Measurements from ENCODE around the gene C19orf44.
"Not testable (repeated sequence)": the region's sequence is repeated elsewhere in the genome, so short reads cannot be mapped to it uniquely, and the experiment has no call there.

Gene C19orf44

DNA sequence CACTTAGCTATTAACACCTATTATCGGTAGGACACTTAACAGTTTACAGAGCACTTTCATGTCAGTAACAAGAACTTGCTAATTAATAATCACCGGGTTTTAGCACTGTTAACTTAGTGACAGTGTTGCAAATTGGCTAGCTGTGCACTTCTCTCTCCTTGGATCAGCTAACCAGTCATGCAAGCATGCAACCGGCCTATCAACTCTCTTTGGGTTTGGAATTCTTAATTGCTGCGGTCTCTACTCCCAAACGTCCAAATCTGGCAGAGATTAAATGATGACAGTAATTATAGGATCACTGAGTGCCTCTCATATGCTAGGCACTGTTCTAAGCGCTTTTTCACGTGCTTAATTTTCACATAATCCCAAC, 25.7 kb upstream of the C19orf44 start:
- DNase-seq, result peak; percentile 12

DNA sequence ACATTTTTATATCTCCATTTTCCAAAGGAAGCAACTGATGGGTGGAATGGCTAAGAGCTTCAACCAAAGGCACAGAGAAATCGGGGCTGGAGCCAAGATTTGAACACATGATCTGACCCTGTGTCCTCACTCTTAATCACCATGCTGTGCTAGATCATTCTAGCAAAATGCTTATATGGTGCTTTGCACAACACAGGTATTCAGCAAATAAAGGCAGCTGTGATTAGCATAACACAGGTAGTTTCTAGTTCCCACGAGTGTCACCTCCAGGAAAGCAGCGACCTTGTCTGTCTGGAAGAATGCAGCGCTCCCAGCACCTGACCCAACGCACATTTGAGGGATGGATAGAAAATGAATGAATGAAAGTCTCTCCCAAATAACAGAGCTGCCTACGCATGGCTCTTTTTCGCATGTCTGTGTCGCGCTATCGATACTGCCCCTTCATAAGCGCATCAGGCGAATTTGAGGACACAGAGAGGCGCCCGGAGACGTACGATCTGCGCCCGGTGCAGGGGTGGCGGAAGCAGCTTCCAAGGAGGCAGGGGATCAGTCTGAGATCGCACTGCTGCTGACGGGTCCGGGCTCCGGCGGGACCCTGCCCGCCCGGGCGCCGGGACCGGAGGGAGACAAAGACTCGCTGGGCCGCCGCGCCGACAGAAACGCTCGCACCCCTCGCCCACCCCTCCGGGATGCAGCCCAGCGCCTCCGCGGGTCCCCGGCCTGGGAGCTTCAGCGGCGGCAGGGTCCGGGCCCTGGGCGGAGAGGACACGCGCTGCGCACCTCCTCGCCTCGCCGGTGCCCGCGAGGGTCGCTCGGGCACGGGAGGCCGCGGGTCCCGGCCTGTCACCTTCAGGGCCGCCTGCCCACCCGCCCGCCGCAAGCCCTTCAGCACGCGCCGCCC, 25.0 kb upstream of the C19orf44 start:
- DNase-seq, result peak; percentile 34

DNA sequence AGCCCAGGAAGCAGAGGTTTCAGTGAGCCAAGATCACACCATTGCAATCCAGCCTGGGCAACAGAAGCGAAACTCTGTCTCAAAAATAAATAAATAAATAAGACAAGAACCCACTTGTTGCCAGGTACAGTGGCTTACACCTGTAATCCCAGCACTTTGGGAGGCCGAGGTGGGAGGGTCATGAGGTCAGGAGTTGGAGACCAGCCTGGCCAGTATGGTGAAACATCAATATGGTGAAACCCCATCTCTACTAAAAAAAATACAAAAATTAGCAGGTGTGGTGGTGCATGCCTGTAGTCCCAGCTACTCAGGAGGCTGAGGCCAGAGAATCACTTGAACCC, 23.7 kb upstream of the C19orf44 start:
- DNase-seq, result not testable (repeated sequence)

DNA sequence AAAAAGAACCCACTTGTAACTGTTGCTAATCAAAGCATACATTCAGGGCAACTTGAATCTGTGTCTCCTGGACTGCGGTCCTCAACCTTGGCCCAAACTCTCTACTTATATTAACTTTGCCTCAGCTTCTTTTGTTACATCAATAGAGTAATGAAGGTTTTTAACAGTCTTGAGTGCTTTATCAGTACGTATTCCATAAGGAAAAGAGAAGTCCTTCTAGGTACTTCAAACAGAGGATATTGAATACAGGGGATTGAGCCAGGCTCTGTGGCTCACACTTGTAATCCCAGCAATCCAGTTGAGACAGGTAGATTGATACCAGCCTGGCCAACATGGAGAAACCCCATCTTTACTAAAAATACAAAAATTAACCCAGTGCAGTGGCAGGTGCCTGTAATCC, 23.2 kb upstream of the C19orf44 start:
- DNase-seq, result no peak

DNA sequence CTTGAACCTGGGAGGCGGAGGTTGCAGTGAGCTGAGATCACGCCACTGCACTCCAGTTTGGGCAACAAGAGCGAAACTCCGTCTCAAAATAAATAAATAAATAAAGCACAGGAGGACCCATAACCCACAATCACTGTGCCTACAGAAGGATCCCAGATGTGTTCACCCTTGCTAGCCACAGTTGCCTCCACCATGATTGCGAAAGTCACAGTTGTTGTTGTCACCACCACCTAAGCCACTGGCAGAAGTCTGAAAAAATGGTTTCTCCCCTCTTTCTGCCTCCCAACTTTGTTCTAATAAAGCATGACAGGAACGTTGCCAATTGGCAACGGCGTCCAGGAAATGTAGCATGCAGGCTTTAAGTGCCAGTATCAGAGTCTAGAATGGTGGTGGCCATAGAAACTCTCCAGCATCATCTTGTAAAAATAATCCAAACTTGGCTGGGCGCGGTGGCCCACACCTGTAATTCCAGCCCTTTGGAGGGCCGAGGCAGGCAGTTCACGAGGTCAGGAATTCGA, 22.3 kb upstream of the C19orf44 start:
- DNase-seq, result no peak

DNA sequence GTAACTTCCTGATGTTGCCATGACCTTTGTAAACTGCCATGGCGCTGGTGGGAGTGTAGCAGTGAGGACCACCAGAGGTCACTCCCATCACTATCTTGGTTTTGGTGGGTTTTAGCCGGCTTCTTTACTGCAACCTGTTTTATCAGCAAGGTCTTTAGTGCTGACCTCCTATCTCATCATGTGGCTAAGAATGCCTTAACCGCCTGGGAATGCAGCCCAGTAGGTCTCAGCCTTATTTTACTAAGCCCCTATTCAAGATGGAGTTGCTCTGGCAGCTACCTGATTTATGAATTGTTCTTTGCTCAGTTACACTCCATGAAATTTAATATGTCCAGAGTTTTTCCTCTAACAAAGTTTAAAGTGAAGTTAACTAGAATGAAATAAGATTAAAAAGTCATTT, 19.8 kb upstream of the C19orf44 start:
- DNase-seq, result no peak

DNA sequence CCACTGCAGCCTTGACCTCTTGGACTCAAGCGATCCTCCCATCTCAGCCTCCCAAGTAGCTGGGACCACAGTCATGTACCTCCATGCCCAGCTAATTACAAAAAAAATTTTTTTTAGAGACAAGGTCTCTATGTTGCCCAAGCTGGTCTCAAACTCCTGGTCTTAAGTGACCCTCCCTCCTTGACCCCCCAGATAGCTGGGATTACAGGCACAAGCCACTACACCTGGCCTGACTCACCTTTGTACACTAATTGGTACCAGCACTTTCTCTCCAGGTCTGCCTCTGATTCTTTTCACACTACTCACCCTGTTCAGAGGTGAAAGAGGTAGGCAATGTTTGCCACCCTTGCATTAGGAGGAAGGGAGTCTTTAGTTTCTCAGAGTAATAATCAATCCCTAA, 18.9 kb upstream of the C19orf44 start:
- no peak for DNase-seq

DNA sequence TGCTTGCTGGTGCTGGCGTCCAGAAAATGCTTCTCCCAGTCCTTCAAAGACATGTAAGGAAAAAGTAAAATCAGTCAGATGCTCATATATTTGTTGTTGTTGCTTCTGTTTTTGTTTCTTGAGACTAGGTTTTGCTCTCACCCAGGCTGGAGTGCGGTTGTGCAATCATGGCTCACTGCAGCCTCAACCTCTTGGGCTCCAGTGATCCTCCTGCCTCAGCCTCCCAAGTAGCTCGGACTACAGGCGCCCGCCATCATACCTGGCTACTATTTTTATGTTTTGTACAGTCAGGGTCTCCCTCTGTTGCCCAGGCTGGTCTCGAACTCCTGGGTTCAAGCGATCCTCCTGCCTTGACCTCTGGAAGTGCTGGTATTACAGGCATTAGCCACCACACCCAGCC, 13.4 kb upstream of the C19orf44 start:
- no peak for DNase-seq

DNA sequence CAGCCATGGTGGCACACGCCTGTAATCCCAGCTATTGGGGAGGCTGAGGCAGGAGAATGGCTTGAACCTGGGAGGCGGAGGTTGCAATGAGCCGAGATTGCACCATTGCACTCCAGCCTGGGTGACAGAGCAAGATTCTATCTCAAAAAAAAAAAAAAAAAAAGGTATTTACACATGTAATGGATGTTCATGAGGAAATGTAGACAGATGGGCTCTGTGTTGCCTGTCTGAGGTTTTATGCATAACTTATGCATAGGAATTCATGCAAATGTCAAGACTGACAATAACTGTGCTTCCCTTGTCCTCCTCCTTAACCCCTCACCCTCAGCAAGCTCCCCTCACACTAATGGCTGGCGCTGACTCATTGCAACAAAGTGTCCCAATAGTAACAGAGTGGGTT, 9.7 kb upstream of the C19orf44 start:
- DNase-seq, result not testable (repeated sequence)

DNA sequence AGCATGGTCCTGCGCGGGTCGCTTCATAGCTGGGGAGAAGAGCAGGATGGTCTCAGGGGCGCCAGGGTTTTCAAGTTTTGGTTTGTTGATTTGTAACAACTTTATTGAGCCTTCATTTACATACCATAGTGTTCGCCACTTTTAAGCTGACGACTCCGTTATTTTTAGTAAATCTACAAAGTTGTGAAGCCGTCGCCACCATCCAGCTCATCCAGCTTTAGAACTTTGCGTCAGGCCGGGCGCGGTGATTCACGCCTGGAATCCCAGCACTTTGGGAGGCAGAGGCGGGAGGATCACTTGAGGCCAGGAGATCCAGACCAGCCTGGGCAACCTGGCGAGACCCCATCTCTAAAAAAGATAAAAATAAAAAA, 404 bp downstream of the C19orf44 start:
- DNase-seq, result peak; percentile 71

DNA sequence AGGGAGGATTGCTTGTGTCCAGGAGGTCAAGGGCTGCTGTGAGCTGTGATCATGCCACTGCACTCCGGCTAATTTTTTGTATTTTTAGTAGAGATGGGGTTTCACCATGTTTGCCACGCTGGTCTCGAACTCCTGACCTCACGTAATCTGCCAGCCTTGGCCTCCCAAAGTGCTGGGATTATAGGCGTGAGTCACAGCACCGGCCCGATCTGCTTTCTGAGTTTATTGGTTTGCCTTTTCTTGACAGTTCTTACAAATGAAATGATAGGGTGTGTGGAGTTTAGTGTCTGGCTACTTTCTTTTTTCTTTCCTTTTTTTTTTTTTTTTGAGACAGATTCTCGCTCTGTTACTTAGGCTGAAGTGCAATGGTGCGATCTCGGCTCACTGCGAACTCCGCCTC, 848 bp downstream of the C19orf44 start:
- DNase-seq, result no peak

DNA sequence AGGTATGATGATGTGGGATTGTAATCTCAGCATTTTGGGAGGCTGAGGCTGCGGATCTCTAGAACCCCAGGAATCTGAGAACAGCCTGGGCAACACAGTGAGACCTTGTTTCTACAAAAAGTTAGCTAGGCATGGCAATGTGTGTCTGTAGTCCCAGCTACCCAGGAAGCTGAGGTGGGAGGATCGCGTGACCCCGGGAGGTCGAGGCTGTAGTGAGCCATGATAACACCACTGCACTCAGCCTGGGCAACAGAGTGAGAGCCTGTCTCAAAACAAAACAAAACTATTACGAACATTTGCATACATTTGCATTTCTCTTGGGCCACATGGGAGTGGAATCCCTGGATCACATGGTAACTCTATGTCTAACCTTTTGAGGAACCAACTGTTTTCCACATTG, 1.6 kb downstream of the C19orf44 start:
- DNase-seq, result no peak

DNA sequence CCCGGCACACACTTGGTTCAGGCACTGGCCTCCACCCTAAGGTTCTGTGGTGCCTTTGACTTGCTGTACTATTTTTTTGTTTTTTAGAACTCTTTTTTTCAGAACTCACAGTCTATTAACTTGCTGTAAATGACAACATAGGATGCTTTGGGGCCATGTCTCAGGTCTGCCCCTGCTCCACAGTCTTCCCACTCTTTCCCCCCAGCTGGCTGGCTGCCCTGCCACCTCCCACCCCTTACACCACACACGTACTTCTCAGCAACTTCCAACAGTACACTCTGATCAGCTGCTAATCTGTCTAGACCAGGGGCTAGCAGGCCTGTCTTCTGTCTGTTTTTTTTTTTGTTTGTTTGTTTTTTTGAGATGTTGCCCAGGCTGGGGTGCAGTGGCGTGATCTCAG, 8.1 kb downstream of the C19orf44 start:
- no peak for DNase-seq

DNA sequence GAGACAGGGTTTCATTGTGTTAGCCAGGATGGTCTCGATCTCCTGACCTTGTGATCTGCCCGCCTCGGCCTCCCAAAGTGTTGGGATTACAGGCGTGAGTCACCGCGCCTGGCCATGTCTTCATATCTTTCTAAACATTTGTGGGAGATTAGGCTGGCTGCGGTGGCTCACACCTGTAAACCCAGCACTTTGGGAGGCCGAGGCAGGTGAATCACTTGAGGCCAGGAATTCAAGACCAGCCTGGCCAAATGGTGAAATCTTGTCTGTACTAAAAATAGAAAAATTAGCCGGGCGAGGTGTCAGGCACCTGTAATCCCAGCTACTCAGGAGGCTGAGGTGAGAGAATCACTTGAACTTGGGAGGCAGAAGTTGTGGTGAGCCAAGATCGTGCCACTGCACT, 10.0 kb downstream of the C19orf44 start:
- DNase-seq, result not testable (repeated sequence)

DNA sequence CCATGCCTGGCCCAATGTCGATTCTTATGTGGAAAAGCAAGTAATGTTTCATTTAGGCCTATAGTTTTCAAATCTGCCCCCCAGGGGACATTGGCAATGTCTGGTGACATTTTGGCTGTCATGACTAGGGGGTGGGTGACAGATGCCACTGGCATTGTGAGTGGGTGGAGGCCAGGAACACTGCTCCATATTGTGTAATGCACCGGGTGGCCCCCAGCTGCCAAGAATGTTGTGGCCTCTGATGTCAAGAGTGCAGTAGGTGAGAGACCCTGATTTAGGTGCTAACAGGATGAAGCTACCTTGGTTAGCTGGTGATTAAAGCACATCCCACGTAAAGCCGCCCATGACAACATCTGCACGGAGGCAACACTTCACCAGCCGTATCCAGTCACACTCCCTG, 10.8 kb downstream of the C19orf44 start:
- no peak for DNase-seq

DNA sequence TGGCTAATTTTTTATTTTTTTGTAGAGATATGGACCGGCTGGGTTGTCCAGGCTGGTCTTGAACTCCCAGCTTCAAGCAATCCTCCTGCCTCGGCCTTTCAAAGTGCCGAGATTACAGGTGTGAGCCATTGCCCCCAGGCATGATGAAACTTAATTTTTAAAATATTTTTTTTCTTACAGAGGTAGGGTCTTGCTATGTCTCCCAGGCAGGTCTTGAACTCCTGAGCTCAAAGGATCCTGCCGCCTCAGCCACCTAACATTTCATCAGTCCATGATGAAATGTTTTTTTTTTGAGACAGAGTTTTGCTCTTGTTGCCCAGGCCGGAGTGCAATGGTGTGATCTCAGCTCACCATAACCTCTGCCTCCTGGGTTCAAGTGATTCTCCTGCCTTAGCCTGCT, 12.4 kb downstream of the C19orf44 start:
- no peak for DNase-seq

DNA sequence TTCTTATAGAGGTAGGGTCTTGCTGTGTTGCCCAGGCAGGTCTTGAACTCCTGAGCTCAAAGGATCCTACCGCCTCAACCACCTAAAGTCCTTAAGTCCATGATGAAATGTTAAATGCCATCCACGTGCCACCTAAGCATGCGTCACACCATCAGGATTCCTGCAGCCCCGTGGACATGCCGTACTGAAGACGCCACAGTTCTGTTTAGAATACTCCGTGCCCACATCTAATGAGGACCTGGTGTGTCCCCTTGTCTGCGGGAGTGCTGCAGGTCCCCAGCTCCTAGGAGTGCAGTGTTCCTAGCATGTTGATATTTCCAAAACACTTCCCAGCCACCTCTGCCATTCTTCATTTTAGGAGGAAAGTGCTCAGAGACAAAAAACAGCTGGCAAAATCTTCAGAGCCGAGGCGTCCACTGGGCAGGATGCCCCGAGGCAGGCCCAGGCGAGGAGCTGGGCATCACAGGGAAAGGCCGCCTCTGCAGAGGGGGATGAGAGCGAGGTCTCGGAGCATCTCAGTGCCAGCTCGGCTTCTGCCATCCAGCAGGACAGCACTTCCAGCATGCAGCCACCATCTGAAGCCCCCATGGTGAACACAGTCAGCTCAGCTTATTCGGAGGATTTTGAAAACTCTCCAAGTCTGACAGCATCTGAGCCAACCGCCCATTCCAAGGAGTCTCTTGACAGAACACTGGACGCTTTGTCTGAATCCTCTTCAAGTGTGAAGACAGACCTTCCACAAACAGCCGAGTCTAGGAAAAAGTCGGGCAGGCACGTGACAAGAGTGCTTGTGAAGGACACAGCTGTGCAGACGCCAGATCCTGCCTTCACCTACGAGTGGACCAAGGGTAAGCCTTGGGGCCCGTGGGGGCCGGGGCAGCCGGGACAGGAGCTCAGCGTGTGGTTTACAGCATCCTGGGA, 13.2 kb downstream of the C19orf44 start:
- DNase-seq, result no peak

DNA sequence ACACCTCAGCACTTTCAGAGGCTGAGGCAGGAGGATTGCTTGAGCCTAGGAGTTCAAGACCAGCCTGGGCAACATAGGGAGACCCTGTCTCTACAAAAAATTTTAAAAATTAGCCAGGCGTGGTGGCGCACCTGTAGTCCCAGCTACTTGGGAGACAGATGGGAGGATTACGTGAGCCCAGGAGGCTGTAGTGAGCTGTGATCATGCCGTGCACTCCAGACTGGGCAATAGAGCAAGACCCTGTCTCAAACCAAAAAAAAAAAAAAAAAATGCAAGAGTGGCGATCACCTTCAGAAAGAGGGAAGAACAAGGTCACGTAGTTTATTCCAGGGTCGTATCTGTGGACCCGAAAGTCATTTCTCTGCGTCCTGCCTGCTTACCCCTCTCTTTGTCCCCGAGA, 16.4 kb downstream of the C19orf44 start:
- not testable (repeated sequence) for DNase-seq

DNA sequence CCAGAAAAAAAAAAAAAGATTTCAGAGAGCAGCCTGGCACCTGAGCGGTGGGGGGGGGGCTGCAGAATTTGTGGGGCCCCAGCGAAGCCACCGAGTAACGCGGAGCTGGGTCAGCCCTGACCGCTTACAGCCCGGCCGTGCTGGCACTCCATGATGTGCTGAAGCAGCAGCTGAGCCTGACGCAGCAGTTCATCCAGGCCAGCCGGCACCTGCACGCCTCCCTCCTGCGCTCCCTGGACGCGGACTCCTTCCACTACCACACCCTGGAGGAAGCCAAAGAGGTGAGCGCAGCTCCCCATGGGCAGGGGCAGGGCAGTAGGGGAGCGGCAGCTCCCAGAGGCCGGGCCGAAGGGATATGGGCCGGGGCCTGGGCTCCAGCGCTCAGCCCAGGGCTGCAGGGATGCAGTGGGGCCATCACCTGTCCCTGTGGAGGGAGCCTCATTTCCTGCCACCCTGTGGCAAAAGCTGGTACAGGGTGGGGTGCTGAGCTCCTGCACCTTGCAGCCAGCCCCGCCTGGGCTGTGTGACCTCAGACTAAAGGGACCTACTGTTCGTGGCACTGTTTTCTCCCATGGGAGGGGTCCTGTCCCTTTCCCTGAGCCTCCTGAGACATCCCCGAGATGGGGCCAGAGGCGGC, 18.3 kb downstream of the C19orf44 start:
- DNase-seq, result no peak

DNA sequence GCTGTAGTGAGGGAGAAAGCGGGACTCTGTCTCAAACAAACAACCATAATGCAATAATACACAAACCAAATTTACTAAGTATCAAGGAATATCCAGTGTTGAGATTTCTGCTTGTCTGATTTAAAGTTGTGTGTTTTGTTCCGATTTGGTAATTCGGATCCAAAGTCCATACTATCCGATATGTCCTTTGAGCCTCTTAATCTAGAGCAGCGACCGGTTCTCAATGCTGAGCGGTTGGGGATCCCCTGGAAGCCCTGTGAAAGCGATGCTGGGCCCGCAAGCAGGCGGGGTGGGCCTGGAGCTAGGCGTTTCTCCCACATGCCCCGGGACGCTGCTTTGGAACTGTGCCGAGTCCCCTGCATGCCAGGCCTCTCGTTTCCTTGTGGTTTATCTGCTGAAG, 20.2 kb downstream of the C19orf44 start:
- no peak for DNase-seq

DNA sequence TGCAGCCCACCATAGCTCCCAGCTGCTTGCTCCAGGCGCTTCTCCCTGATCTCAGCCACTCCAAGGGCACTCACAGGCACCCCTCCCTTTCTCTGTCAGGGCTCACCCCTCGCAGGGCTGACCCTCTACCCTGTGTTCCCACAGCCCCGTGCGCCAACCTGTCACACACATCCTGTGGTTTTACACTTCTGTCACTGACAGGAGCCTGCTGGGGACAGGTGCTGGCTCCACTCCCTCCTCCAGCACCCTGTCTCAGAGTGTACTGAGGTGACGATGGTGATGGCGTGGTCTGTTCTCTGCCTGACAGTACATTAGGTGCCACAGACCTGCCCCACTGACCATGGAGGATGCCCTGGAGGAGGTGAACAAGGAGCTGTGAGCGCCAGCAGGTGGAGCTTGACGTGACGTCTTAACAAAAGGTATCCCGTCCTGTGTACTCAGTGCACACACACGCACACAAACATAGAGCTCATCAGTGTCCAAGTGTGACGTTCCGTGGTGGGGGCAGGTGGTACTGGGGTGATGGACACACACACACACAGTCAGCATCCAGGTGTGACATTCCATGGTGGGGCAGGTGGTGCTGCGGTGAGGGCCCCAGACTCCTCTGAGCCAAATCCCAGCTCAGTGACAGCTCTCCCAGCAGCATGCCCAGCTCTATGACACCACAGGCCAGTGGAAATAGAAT, 20.9 kb downstream of the C19orf44 start:
- DNase-seq, result no peak

DNA sequence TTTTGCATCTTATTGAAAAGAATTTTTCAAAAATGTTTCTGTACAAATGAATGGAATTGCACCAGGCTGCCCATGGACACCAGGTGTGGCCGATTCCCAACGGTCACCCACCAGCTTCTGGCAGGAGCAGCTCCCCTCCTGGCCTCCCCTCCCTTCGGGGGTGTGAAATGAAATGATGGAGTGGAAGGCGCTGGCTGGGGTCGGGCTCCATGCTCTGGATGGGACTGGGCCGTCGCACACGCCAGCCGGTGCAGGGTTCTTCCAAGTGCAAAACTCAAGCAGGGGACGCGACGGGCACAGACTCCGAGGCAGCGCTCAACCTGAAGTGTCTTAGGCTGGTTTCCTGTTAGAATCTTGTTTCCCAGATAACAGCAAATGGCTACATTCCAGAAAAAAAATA, 21.9 kb downstream of the C19orf44 start:
- DNase-seq, result no peak
